HG03139 (cell line): ENCODE results near the gene BCKDK.

ENCODE experiments used
- ATAC-seq: cut with Tn5 transposase; IDR thresholded peaks from one replicate; pipeline ENCODE4 v1.9.1; 2021; ENCODE audit not compliant: unreplicated experiment

BCKDK gene

DNA sequence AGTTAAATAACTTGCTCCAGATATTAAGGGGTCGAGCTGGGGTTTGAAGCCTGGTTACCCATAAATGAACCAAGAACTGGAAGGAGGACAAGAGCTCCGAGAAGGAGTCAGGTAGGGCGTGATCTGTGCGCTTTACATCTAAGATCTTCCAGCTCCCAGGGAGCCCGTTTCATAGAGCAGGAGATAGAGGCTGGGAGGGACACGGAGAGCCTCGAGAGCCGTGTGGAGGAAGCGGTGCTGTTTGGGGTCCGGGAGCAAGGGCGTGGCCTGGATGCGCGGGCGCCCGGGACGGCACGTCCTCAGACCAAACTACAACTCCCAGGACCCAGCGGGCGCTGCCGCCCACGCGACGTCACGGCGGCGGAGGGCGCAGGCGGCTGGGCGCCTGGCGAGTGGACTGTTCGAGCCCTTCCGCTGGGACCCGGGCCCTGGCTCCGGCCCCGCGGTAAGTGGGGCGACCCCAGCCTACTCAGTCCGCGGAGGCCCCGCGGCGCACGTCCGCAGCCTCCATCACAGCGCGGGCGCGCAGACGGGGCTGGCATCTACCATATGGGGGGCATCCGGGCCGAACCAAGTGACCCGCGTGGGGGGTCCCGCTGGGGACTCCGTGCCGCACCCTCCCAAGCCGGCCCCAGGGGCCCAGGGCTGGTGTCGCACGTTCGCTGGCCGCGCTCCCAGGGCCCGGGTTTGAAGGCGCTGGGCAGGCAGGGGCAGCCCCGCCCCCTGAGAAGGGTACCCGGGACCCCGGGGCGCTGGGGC lies at the start of gene BCKDK:
TSS of gene BCKDK (plus strand) at position 352 of the 759 bp plus-strand sequence. CDS start 838 bp downstream, outside the sequence.
- peak; percentile 70 for ATAC-seq

DNA sequence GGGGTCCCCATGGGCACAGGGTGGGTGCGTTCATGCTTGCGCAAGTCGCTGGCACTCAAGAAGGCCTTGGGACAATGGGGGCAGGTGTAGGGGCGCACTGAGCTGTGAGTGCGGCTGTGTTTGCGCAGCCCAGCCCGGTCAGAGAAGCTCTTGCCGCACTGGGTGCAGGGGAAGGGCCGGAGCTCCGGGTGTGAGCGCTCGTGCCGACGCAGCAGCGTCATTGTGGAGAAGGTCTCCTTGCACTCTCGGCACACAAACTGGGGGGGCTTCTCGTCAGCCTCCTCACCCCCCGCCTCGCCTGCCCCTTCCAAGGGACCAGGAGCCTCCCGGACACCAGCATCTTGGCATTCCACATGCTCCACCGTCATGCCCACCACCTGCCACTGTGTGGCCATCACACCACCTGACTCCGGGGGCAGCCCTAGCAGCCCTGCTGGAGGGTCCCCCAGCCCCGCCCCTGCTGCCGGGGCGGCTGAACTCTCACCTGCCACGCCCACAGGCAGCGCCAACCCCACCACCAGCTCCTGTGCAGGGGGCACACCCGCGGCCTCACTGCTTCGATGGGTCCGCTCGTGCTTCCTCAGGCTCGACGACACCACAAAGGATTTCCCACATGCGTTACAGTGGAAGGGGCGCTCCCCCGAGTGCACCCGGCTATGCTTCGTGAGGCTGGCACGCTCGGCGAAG lies 46.9 kb upstream of the BCKDK start:
- ATAC-seq, result no peak

DNA sequence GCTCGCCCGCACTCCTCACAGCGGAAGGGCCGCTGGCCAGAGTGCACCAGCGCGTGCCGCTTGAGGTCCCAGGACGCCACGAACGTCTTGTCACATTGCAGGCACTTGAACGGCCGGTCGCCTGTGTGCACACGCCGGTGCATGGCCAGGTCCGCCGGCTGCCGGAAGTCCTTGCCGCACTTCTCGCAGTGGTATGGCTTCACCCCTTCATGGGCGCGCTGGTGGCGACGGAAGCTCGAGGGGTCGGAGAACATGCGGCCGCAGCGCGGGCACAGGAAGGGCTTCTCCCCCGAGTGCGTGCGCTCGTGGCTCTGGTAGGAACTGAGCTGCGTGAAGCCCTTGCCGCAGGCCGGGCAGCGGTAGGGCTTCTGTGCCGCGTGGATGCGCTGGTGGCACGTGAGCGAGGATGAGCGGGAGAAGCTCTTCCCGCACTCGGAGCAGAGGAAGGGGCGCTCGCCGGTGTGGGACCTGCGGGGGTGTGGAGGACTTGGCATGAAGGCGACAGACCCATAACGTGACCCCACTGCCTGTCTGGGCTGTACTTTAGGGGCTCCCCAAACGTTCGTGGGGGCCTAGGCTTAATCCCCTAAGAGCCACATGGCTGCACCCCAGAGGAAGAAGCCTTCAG lies 46.3 kb upstream of the BCKDK start:
- ATAC-seq, result no peak

DNA sequence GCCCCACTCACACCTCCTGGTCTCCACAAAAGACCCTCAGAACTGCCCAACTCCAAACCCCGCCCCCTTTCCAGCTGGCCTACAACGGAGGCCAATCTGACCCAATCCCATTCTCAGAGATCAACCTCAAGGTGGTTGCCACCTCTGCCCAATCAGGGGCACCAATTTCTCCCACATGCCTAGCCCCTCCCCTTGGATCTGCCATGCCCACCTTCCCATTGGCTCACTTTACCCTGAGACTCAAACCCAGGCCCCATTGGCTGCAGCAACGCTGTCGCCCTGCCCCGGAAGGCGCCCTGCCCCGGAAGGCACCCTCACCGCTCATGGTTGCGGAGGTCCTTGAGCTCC lies 44.7 kb upstream of the BCKDK start:
- ATAC-seq, result no peak

DNA sequence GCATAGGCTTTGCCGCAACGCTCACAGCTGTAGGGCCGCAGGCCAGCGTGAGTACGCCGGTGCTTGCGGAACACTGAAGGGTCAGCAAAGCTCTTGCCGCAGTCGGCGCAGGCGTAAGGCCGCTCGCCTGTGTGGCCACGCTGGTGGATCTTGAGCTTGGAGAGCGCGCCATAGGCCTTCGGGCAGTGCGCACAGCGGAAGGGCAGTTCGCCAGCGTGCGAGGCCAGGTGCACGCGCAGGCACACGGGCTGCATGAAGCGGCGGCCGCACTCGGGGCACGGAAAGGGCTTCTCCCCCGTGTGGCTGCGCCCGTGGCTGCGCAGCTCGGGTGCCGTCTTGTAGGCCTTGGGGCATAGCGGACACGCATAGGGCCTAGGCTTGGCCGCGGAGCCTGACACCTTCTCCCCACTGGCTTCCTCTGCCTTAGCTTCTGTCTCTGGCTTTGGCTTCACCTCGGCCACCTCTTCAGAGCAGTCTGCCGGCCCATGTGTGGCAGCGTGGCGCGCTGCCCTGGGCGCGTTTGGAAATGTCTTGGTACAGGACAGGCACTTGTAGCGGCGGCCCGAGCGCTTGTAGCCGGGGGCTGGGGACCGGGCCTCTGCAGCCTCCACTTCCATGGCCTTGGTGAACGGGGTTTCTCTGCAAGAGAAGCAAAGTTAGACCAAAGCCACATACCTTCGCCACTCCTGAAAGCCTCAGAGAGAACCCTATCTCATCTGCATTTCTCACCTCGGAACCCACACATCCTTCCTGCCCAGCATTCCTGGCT lies 44.2 kb upstream of the BCKDK start:
- no peak for ATAC-seq

DNA sequence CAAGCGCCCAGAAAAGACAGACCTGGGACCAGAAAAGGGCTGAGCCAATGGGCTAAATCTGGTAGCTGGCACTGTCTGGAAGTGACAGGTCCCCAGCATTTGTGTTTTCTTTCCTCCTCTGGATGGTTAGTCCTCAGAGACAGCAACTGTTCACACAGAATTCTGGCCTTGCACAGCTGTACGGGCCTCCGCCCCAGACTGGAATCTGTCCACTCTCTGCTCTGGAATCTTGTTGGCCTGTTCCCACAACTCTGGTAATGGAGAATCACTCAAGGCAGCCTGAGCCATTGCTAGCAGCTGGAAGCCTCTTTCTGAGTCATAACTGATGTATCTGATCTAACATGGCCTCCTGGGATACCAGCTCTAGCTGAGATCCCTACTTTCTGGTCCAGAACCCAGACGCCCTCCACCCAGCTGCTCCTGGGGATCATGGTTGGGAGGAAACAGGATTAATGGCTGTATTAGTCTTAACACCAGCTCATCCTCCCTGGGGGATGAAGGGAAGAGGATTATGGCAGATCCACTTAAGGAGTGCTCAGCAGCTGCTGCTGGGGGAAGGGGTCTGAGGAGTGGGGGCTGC lies 43.2 kb upstream of the BCKDK start:
- ATAC-seq, result no peak

DNA sequence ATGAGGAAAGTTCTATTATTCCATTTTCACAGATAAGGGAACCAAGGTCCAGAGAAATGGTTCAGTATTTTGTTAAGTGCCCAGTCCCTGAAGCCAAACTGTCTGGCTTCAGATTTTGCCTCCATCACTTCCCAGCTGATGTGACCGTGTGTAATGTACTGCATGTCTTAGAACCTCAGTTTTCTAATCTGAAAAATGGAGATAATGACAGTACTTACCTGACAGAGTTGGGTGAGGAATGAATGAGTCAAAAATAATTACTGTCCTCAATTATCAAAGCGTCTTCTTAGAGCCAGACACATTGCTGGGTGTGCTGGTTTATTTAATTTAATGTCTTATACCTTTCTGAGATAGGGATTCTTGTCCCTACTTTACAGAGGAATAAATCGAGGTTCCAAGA lies 40.8 kb upstream of the BCKDK start:
- no peak for ATAC-seq

DNA sequence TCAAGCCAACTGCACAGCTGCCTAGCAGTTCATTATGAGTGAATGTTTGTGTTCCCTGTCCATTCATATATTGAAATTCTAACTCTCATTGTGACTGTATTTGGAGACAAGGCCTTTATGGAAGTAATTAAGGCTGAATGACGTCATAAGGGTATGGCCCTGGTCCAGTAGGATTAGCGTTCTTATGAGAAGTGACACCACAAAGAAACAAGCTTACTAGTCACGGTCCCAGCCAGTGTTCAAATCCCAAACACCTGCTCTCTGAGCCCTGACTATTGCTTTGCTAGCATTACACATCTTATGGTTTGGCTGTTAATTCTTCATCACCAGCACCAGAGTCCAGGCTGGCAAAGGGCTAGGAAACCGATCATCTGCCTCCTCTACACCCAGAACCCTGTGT lies 36.3 kb upstream of the BCKDK start:
- no peak for ATAC-seq

DNA sequence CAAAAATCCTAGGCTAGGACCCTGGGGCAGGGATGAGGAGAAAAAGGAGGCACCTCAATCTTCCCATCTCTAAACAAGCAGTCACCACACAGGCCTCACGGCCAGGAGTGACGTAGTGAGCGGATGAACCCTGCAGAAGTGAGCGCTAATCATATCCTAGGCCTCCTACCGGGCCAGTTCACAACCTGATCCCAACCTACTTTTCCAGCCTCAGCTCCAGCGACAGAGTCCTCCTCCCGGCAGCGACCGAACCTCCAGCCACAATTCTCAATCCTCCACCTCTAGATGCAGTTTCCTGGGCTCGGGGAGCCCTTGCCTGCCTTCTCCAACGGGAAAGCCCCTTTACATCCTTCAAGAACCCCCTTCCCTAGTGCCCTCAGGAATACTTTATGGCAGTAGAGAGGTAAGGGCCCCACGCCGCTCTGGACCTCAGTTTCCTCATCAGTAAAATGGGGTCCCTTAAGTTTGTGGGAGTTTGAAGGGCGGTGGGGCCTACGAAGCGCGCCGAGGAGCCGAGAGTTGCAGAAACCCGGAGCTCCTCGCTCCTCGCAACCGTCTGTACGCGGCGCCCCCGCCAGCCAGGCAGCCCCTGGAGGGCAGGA lies 35.5 kb upstream of the BCKDK start:
- ATAC-seq, result no peak

DNA sequence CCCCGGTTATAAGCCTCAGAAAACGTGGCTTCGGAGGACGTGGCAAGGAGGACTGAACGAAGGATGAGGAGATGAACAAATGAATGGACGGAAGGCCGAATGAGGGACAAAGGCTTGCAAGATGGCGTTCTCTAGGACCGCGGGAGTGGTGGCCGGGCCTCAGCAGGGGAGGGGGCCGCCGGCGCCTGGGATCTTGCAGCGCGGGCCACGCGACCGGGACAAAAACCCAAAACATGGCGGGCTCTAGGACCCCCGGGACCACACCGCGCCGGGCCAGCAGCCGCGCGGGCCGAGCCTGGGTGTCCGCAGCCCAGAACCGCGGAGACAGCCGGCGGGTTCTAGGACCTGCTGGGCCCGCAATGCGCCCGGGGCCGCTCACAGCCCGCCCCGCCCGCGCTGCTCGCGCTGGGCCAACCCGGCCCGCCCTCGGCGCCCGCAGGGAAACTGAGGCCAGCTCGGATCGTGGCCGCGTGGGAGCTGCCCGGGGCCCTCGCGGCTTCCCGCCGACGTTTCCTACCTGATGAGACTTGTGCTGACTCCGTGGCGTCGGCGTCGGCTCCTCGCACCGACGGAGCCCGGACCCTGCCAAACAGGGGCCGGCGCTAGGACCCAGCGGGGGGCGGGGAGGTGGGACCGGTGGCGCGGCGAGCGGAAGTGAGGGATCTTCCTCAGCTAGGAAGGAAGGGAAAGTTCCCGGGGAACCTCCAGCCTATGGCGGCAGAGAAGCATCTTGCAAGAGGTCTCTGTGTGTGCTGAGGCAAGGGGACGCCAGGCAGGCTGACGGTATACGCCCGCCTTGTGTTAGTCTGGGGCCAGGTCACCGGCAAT lies 34.8 kb upstream of the BCKDK start:
- ATAC-seq, result peak; percentile 39

DNA sequence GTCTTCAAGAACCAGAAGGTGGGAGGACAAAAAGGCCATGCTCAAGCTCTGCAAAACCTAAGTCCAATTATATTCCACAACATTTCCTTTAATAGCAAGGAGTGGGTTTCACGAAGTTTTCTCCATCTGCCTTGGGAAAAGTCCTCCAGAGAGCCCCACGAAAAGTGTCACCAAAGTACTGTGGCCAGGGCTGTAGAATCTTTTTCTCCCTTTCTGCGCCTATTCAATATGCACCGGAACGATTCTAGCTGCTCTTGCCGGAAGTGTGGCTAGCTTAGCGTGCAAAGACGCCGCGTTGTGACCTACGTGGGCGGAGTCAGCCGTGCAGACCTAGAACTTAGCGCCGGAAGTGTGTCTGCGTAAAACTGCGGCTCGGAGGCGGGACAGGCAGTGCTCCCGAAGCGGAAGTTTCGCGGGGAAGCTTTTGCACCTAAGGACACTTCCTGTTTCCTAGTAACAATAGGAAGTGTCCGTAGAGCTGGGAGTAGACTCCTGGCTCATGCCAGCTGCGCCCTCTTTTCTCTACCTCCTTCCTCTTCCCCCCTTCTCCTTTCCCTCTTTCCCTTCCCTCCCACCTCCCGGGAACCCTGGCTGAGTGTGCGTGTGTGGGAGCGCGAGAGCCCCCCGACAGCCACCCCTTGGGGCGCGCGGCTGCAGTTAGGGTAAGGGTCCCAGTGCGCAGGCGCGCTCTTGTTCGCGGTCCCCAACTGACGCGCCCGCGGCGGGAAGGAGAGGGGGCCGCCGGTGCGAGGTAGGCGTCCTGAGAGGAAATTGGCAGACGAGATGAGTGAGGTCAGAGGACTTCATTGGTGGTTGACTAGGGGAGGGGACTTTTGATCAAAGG lies 34.0 kb upstream of the BCKDK start, which contains the start of the genes ZNF646 and ZNF668:
TSS of gene ZNF646 (plus strand) at position 453 of the 844 bp plus-strand sequence. CDS start 1,903 bp downstream, outside the sequence.
TSS of gene ZNF668 (minus strand) at position 271 of the 844 bp plus-strand sequence. CDS start 9,781 bp downstream, outside the sequence.
- peak; percentile 66 for ATAC-seq

DNA sequence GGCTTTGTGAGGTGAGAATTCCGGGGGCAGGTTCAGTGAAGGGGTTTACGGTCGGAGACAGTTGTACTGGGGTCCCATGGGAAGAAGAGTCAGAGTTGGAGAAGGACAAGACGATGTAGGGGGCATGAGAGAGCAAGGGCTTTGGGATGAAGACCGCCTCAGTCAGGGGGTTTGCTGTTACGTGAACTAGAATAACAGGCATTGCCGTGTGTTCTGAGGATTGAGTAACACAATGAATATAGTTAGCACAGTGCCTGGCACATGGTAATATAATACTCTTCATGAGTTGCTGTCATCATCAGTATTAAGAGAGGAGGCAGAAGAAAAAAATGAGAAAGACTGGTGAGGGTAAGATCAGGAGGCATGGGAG lies 33.4 kb upstream of the BCKDK start:
- ATAC-seq, result no peak

DNA sequence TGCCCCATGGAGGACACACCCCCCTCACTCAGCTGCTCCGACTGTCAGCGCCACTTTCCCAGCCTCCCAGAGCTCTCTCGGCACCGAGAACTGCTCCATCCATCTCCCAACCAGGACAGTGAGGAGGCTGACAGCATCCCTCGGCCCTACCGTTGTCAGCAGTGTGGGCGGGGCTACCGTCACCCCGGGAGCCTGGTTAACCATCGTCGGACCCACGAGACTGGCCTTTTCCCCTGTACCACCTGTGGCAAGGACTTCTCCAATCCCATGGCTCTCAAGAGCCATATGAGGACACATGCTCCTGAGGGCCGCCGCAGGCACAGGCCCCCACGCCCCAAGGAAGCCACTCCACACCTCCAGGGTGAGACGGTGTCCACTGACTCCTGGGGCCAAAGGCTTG lies 31.9 kb upstream of the BCKDK start:
- ATAC-seq, result no peak

DNA sequence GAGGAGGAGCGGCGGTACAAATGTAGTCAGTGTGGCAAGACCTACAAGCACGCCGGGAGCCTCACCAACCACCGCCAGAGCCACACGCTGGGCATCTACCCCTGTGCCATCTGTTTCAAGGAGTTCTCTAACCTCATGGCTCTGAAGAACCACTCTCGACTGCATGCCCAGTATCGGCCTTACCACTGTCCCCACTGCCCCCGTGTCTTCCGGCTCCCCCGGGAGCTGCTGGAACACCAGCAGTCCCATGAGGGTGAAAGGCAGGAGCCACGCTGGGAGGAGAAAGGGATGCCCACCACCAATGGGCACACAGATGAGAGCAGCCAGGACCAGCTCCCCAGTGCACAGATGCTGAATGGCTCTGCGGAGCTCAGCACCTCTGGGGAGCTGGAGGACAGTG lies 31.2 kb upstream of the BCKDK start:
- ATAC-seq, result no peak

DNA sequence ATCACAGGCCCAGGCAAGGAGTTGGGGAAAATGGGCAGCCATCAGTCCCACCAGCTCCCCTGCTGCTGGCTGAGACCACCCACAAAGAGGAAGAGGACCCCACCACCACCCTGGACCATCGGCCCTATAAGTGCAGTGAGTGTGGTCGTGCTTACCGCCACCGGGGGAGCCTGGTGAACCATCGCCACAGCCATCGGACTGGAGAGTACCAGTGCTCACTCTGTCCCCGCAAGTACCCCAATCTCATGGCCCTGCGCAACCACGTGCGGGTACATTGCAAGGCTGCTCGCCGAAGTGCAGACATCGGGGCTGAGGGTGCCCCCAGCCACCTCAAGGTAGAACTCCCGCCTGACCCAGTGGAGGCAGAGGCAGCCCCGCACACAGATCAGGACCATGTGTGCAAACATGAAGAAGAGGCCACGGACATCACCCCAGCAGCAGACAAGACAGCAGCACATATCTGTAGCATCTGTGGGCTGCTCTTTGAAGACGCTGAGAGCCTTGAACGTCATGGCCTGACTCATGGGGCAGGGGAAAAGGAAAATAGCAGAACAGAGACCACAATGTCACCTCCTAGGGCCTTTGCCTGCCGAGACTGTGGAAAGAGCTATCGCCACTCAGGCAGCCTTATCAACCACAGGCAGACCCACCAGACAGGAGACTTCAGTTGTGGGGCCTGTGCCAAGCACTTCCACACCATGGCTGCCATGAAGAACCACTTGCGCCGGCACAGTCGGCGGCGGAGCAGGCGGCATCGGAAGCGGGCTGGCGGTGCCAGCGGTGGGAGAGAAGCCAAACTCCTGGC lies 30.4 kb upstream of the BCKDK start:
- no peak for ATAC-seq

DNA sequence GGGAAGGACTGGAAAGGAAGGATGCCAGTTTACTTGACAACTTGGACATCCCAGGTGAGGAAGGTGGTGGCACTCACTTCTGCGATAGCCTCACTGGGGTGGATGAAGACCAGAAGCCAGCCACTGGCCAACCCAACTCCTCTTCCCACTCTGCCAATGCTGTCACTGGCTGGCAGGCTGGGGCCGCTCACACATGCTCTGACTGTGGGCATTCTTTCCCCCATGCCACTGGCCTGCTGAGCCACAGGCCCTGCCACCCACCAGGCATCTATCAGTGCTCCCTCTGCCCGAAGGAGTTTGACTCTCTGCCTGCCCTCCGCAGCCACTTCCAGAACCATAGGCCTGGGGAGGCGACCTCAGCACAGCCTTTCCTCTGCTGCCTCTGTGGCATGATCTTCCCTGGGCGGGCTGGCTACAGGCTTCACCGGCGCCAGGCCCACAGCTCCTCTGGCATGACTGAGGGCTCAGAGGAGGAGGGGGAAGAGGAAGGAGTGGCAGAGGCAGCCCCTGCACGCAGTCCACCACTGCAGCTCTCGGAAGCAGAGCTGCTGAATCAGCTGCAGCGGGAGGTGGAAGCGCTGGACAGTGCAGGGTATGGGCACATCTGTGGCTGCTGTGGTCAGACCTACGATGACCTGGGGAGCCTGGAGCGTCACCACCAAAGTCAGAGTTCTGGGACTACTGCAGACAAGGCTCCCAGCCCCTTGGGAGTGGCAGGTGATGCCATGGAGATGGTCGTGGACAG lies 29.4 kb upstream of the BCKDK start:
- no peak for ATAC-seq

DNA sequence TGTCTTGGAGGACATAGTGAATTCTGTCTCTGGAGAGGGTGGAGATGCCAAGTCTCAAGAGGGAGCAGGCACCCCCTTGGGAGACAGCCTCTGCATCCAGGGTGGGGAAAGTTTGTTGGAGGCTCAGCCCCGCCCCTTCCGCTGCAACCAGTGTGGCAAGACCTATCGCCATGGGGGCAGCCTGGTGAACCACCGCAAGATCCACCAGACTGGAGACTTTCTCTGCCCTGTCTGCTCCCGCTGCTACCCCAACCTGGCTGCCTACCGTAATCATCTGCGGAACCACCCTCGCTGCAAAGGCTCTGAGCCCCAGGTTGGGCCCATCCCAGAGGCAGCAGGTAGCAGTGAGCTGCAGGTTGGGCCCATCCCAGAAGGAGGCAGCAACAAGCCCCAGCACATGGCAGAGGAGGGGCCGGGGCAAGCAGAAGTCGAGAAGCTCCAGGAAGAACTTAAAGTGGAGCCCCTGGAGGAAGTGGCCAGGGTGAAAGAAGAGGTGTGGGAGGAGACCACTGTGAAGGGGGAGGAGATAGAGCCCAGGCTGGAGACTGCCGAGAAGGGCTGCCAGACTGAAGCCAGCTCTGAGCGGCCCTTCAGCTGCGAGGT lies 28.7 kb upstream of the BCKDK start:
- ATAC-seq, result no peak
